Pulmonary artery endothelial cell (primary cell): ENCODE data around the gene PQBP1. TPM values are rescaled to one million over a fixed set of nuclear protein-coding genes. Genes with fewer than 3 reads are reported as not detected.
"Not testable (repeated sequence)": the region's sequence is repeated elsewhere in the genome, so short reads cannot be mapped to it uniquely, and the experiment has no call there.

ENCODE experiments used
- DNase-seq: peaks from one replicate; pipeline ENCODE4 v3.0.0-alpha.2; 2011; ENCODE audit warnings: low read depth, low spot score
- total RNA-seq: library from RNA; depleted of rRNA; stranded (reverse); fragments of >200 nt; gene quantifications from 2 replicates; pipeline ENCODE4 v1.2.3, GENCODE V29; 2014

PQBP1 gene
- total RNA-seq, result 98.2 and 105 TPM in 2 replicates

- peak; percentile 85 for DNase-seq
Measured at GRCh38 chrX:48897625-48898306, at the start of gene PQBP1, which contains the start of gene TIMM17B. PQBP1 (plus strand) TSS chrX:48897930; CDS start chrX:48898510, 580 bp downstream. TIMM17B (minus strand) TSS chrX:48897768; CDS start chrX:48897749, 19 bp downstream.

- DNase-seq, result no peak
Measured at GRCh38 chrX:48848847-48849246, 48.9 kb upstream of the PQBP1 start.

DNA sequence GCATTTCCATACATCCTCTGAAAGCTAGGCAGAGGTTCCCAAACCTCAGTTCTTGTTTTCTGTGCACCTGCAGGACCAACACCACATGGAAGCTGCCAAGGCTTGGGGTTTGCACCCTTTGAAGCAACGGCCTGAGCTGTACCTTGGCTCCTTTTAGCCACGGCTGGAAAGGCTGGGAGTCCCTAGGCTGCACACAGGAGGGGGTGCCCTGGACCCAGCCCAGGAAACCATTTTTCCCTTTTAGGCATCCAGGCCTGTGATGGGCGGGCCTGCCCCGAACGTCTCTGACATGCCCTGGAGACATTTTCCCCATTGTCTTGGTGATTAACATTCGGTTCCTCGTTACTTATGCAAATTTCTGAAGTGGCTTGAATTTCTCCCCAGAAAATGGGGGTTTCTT lies 44.9 kb upstream of the PQBP1 start:
- DNase-seq, result no peak

DNA sequence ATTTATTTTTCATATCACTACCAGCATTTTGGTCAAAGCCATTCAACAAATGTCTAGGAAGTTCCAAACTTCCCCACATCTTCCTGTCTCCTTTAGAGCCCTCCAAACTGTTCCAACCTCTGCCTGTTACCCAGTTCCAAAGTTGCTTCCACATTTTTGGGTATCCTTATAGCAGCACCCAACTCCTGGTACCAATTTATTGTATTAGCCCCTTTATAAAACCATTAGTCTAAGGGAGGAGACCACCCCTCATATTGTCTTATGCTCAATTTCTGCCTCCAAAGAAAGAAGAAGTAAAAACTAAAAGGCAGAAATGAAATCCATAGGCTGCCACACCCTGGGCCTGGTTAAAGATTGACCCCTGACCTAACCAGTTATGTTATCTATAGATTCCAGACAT lies 44.2 kb upstream of the PQBP1 start:
- DNase-seq, result not testable (repeated sequence)

GRCh38 chrX:48854121-48854804 lies 43.5 kb upstream of the PQBP1 start:
- not testable (repeated sequence) for DNase-seq

DNA sequence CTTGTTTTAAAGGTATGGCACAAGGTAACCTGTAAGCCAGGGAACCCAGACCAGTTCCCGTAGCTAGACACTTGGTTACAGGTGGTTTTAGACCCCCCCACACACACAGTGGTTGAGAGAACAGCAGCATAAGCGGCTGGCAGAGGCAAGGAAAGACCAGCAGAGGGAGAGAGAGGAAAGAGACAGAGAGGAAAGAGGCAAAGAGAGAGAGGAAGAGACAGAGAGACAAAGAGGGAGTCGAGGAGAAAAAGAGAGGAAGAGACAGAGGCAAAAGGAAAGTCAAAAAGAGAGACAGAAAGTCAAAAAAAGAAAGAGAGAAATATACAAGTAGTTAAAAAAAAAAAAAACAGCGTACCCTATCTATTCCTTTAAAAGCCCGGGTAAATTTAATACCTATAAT lies 42.8 kb upstream of the PQBP1 start:
- DNase-seq, result no peak

GRCh38 chrX:48864210-48864609 lies 33.5 kb upstream of the PQBP1 start:
- DNase-seq, result no peak

DNA sequence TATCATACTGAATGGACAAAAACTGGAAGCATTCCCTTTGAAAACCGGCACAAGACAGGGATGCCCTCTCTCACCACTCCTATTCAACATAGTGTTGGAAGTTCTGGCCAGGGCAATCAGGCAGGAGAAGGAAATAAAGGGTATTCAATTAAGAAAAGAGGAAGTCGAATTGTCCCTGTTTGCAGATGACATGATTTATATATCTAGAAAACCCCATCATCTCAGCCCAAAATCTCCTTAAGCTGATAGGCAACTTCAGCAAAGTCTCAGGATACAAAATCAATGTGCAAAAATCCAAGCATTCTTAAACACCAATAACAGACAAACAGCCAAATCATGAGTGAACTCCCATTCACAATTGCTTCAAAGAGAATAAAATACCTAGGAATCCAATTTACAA lies 25.7 kb upstream of the PQBP1 start:
- DNase-seq, result not testable (repeated sequence)

GRCh38 chrX:48876944-48877343 lies 20.8 kb upstream of the PQBP1 start:
- DNase-seq, result not testable (repeated sequence)

DNA sequence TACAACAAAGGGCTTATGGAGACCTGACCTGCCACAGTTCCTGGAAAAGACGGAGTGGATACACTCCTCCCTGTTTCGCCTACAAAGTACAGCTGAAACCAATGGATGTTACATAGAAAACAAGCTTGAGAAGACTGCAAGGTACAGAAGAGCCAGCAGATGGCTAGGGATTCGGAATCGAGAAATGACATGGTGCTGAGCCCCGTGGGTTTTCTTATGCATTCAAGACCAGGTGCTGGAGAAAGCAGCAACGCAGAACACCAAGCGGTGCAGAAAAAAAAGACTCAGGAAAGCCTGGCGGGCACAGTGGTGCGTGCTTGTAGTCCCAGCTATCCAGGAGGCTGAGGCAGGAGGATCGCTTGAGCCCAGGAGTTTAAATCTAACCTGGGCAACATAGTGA lies 14.0 kb upstream of the PQBP1 start:
- DNase-seq, result no peak

DNA sequence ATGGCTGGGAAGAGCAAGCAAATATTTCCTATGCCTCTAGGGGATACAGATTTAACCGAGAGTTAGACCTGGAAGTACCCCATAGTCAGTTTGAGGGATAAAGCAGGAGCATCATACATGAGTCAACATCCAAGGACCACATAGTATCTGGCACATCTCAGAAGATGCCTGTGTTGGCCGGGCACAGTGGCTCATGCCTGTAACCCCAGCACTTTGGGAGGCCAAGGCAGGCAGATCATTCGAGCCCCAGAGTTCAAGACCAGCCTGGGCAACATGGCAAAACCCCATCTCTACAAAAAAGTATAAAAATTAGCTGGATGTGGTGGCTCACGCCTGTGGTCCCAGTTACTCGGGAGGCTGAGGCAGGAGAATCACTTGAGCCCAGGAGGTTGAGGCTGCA lies 11.1 kb upstream of the PQBP1 start:
- DNase-seq, result not testable (repeated sequence)

DNA sequence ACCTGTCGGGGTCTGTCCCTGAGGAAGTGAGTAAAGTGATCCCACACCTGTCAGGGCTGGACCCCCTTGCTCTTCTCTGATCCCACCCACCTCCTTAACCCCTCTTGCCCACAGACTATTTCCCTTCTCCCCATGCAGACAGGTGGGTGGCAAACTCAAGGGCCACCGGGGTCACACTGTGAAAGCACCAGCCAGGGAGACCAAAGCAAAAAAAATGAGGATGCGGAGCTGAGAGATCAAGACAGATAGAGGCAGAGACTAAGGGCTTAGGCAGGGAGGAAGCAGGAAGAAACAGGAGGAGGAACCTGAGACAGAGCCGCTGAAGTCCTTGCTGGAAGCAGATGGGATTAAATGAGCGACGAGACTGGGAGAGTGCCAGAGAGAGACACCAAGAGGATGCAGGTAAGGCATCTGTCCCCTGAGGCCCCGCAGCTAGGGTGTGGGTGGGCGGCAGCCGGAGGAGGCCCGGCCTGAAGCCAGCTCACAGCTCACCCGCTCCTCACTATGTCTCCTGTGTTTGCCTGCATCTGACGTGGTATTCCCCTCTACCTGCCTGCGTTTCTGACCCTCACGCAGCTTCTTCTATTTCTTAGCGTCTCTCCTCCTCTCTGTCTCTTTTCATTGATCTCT lies 7.3 kb upstream of the PQBP1 start:
- DNase-seq, result no peak

DNA sequence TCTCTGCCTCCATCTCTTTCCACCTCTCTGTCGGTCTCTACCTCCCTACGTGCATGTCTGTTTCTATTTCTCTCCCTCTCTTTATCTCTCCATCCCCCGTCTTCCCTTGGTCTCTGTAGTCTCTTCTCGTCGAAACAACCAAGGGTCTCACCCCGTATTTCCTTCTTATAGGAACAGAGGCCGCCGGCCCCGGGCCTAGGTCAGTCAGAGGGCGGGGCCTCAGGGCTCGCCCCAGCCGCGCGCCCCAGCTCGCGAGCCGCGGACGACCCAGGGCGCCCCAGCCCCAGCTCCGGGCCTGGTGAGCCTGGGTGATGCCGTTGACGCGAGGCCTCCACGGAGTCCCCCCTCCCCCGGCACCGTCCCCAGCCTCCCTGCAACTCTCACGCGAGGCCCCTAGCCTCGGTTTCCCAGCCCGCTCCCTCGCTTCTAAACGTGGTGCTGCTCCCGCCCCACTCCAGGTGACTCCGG lies 6.8 kb upstream of the PQBP1 start:
- no peak for DNase-seq

- DNase-seq, result peak; percentile 36
Measured at GRCh38 chrX:48891402-48892288, 6.1 kb upstream of the PQBP1 start.

DNA sequence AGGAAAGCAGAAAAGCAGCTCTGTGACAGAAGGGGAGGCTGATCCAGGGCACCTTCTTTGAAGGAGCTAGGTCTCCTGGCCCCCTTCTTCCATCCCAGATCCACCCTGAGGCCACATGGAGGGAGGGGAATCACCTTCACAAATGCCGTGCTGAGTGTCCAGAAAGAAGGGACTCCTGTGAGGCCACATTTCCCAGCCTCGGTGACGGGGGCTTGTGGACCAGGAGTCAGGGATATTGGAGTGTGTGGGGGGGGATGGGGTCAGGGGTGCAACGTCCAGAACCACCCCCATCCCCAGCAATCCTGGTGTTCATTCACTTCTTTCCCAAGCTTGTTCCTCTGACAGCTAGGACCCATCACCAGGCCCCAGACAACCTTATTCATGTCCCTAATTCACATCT lies 4.8 kb upstream of the PQBP1 start:
- DNase-seq, result no peak

- DNase-seq, result no peak
Measured at GRCh38 chrX:48893556-48894348, 4.0 kb upstream of the PQBP1 start.

DNA sequence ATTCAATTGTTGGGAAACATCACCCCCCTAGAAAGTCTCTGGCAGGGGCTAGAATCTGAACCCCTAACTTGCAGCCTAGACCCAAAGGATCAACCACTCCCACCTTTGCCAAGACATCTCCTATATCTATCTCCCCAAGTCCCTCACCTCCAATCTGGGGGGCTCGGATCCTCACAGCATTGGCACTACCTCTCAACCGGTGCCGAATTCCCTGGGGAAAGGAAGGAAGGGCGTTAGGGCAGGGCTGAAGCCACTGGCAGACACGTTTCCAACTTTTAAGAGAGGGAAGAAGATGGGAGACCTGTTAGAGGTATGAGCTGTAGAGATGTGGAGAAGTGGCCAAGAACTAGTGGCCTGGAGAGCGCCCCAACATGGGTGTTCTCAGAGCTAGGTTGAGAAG lies 2.8 kb upstream of the PQBP1 start:
- DNase-seq, result no peak

DNA sequence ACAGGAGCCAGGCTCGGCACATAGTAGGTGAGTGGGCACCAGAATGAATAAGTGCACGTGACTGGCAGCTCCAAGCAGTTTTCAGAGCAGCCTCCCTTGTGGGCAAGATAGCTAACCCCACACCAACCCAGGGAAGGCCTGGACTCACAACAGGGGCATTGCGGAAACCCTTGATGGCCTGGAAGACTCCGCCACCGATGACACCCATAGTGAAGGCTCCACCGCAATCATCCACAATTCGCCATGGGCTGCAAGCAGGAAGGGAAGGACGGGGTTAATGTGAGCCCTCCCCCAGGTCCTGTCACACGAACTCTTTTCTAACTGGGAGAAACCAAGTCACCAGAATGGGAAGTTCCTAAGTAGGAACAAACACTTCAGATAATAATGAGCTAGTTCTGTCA lies 1.1 kb upstream of the PQBP1 start:
- DNase-seq, result no peak

GRCh38 chrX:48897157-48897624 lies 539 bp upstream of the PQBP1 start:
- peak; percentile 48 for DNase-seq

DNA sequence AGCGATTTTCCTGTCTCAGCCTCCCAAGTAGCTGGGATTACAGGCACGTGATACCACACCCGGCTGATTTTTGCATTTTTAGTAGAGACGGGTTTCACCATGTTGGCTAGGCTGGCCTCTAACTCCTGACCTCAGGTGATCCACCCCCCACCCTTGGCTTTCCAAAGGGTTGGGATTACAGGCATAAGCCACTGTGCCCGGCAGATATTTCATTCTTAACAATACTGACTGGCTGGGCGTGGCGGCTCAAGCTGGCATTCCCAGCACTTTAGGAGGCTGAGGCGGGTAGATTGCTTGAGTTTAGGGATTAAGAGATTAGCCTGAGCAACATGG lies 1.3 kb downstream of the PQBP1 start:
- DNase-seq, result no peak

DNA sequence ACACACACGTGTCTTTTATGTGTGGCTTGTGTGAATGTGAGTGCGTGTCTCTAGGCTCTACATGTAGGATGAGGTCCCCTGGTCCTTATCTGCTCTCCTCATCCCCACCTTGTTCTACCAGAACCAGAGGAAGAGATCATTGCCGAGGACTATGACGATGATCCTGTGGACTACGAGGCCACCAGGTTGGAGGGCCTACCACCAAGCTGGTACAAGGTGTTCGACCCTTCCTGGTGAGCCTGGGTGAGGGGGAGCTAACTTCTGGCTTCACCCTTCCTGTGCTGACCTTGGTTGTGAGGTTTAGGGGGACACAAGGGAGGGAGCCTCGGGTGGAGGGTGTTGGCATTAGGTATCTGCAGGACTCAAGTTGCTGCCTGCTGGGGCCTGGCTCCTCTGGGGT lies 3.3 kb downstream of the PQBP1 start:
- DNase-seq, result no peak
